GM19372 (cell line): ENCODE data around the gene HDLBP.
"Not testable (repeated sequence)": the region's sequence is repeated elsewhere in the genome, so short reads cannot be mapped to it uniquely, and the experiment has no call there.

ENCODE experiments used
- ATAC-seq: cut with Tn5 transposase; IDR thresholded peaks from one replicate; pipeline ENCODE4 v1.9.1; 2021; ENCODE audit warnings: mild to moderate bottlenecking, low read depth, moderate library complexity; ENCODE audit not compliant: unreplicated experiment

The HDLBP gene

GRCh38 chr2:241339839-241340630, 24.6 kb upstream of the HDLBP start:
- no peak for ATAC-seq

GRCh38 chr2:241334813-241335212, 19.3 kb upstream of the HDLBP start:
- no peak for ATAC-seq

- no peak for ATAC-seq
These were observed 15.1 kb upstream of the HDLBP start for GRCh38 chr2:241330616-241330981.

- ATAC-seq, result no peak
These were observed 14.5 kb upstream of the HDLBP start for GRCh38 chr2:241329669-241330615.

GRCh38 chr2:241325257-241325656, 9.8 kb upstream of the HDLBP start:
- ATAC-seq, result no peak

GRCh38 chr2:241324775-241325174, 9.3 kb upstream of the HDLBP start:
- no peak for ATAC-seq

GRCh38 chr2:241323778-241324177, 8.3 kb upstream of the HDLBP start:
- ATAC-seq, result no peak

- ATAC-seq, result no peak
These were observed 6.4 kb upstream of the HDLBP start for GRCh38 chr2:241321886-241322285.

GRCh38 chr2:241321033-241321432, 5.6 kb upstream of the HDLBP start:
- ATAC-seq, result no peak

GRCh38 chr2:241320394-241320793, 4.9 kb upstream of the HDLBP start:
- ATAC-seq, result no peak

GRCh38 chr2:241318830-241319229, 3.4 kb upstream of the HDLBP start:
- not testable (repeated sequence) for ATAC-seq

- ATAC-seq, result no peak
These were observed 1.9 kb upstream of the HDLBP start for GRCh38 chr2:241317391-241317790.

GRCh38 chr2:241316825-241317224, 1.4 kb upstream of the HDLBP start:
- no peak for ATAC-seq

- ATAC-seq, result peak; percentile 37
These were observed 583 bp upstream of the HDLBP start, which contains the start of gene SEPTIN2 for GRCh38 chr2:241315879-241316631. Gene SEPTIN2 (plus strand): TSS chr2:241315925. CDS start chr2:241324233, 8,308 bp downstream.

- no peak for ATAC-seq
These were observed 1.0 kb downstream of the HDLBP start for GRCh38 chr2:241314226-241315092.

- ATAC-seq, result no peak
These were observed 1.9 kb downstream of the HDLBP start for GRCh38 chr2:241313543-241314095.

- no peak for ATAC-seq
These were observed 3.4 kb downstream of the HDLBP start for GRCh38 chr2:241312082-241312481.

- ATAC-seq, result no peak
These were observed 4.4 kb downstream of the HDLBP start for GRCh38 chr2:241310917-241311566.

GRCh38 chr2:241309684-241310117, 5.8 kb downstream of the HDLBP start:
- ATAC-seq, result no peak
